WTC11 (cell line): ENCODE measurements around the gene CNPY4. TPM values are rescaled to one million over a fixed set of nuclear protein-coding genes. Genes with fewer than 3 reads are reported as not detected.
A peak's percentile ranks its signal among the peaks of the same experiment; 100 is the strongest.

ENCODE experiments used
- ATAC-seq: fragments of 200-7000 bp; cut with Tn5 transposase; 2 replicates; pipeline ENCODE4 v1.10.0; 2021; ENCODE audit warnings: mild to moderate bottlenecking, moderate library complexity
- CTCF ChIA-PET: fragments of 300-600 bp; sonication (Branson Sonifier 250); formaldehyde crosslinking; loops from one replicate; lab custom pipeline; 2021; ENCODE audit warnings: antibody characterized with exemption; lab: Charles Lee
- POLR2A ChIA-PET: fragments of 350-600 bp; sonication (Branson Sonifier 250); formaldehyde crosslinking; loops from one replicate; lab custom pipeline; 2021; ENCODE audit warnings: antibody characterized with exemption; lab: Charles Lee
- DNase-seq: peaks from one replicate; pipeline ENCODE4 v3.0.0; 2021; ENCODE audit warnings: low spot score
- H3K27ac Mint-ChIP-seq: 2 replicates; pipeline ENCODE4 v1.8.0; 2021; ENCODE audit warnings: mixed read lengths
- H3K27me3 Mint-ChIP-seq: 2 replicates; pipeline ENCODE4 v1.8.0; 2021; ENCODE audit warnings: low read depth, mild to moderate bottlenecking, moderate library complexity, mixed read lengths
- H3K36me3 Mint-ChIP-seq: 2 replicates; pipeline ENCODE4 v1.8.0; 2021; ENCODE audit warnings: mixed read lengths
- H3K4me1 Mint-ChIP-seq: 2 replicates; pipeline ENCODE4 v1.8.0; 2022; ENCODE audit warnings: mixed read lengths
- H3K4me3 Mint-ChIP-seq: 2 replicates; pipeline ENCODE4 v1.8.0; 2021; ENCODE audit warnings: mild to moderate bottlenecking, moderate library complexity, mixed read lengths
- H3K9me3 Mint-ChIP-seq: 2 replicates; pipeline ENCODE4 v1.8.0; 2021; ENCODE audit warnings: mixed read lengths
- ATF1 ChIP-seq: sonication (generic); formaldehyde crosslinking; IDR thresholded peaks from 2 replicates; pipeline ENCODE4 v1.8.1; 2023; ENCODE audit warnings: mild to moderate bottlenecking, moderate library complexity, missing genetic modification reagents
- MAX ChIP-seq: sonication (generic); formaldehyde crosslinking; IDR thresholded peaks from 2 replicates; pipeline ENCODE4 v1.8.0; 2022; ENCODE audit warnings: mild to moderate bottlenecking, missing genetic modification reagents
- TEAD4 ChIP-seq: sonication (generic); formaldehyde crosslinking; IDR thresholded peaks from 2 replicates; pipeline ENCODE4 v1.8.0; 2022; ENCODE audit warnings: mild to moderate bottlenecking, missing genetic modification reagents
- ZNF121 ChIP-seq: sonication (generic); formaldehyde crosslinking; IDR thresholded peaks from 2 replicates; pipeline ENCODE4 v1.8.0; 2023; ENCODE audit warnings: missing genetic modification reagents
- ZNF317 ChIP-seq: sonication (generic); formaldehyde crosslinking; IDR thresholded peaks from 2 replicates; pipeline ENCODE4 v1.8.1; 2023; ENCODE audit warnings: low read depth, mild to moderate bottlenecking, moderate library complexity, missing genetic modification reagents, borderline replicate concordance
- ZNF396 ChIP-seq: fragments of 250-450 bp; sonication (Bioruptor Pico); IDR thresholded peaks from 2 replicates; pipeline ENCODE4 v1.8.0; 2021; ENCODE audit warnings: mild to moderate bottlenecking, moderate library complexity, borderline replicate concordance
- ZSCAN18 ChIP-seq: fragments of 250-450 bp; sonication (Bioruptor Pico); IDR thresholded peaks from 2 replicates; pipeline ENCODE4 v2.1.2; 2022; ENCODE audit warnings: mild to moderate bottlenecking, moderate library complexity
- total RNA-seq: library from RNA; stranded (reverse); gene quantifications from 3 replicates; pipeline ENCODE4 v1.2.3, GENCODE V29; 2021
- TF ChIP-seq, protein P1 (sequence below): sonication (generic); formaldehyde crosslinking; IDR thresholded peaks from 2 replicates; pipeline ENCODE4 v1.8.0; 2023; ENCODE audit warnings: mild to moderate bottlenecking, missing genetic modification reagents
- TF ChIP-seq, protein P2 (sequence below): sonication (generic); formaldehyde crosslinking; IDR thresholded peaks from 2 replicates; pipeline ENCODE4 v1.8.1; 2023; ENCODE audit warnings: mild to moderate bottlenecking, missing genetic modification reagents, moderate library complexity
- TF ChIP-seq, protein P3 (sequence below): fragments of 250-450 bp; sonication (Bioruptor Pico); IDR thresholded peaks from 2 replicates; pipeline ENCODE4 v1.9.0; 2021; ENCODE audit warnings: mild to moderate bottlenecking

The CNPY4 gene
- total RNA-seq, 1 experiment from 2014 or later = 15.1 TPM

GRCh38 chr7:100102950-100103840 is 16.2 kb upstream of the CNPY4 start:
- H3K4me3 Mint-ChIP-seq = peak overlapping the region; percentile 91
- no peaks in the 10 kb centered on the region for H3K27me3 Mint-ChIP-seq
- H3K4me1 Mint-ChIP-seq = peaks cover 22% of the 10 kb centered on the region
- H3K36me3 Mint-ChIP-seq = peaks cover 43% of the 10 kb centered on the region
- no peak for TF ChIP-seq ZNF317 (CRISPR knock-in tag)
- peak; percentile 63; the same call in 1 of the 2 replicates for TF ChIP-seq ZNF121 (CRISPR knock-in tag)
- no peaks in the 10 kb centered on the region for H3K9me3 Mint-ChIP-seq
- CTCF ChIA-PET = interaction anchor here (1.1 to 3.2 kb wide), 8 partner anchors 9 to 74 kb away, joined by 3 to 23 read pairs (median 6); partner anchors contain the start of genes GPC2 and ZSCAN21
- ATAC-seq (no peak), DNase-seq (no peak)
- POLR2A ChIA-PET = interaction anchor here (0.7 to 2.7 kb wide), 4 partner anchors 9 to 160 kb away, joined by 5 to 17 read pairs (median 9); partner anchors contain the start of gene CNPY4
- H3K27ac Mint-ChIP-seq = peak overlapping the region; percentile 90

- ChIA-PET POLR2A (no interaction called here), CTCF (interaction anchor here (1.2 to 1.9 kb wide), 2 partner anchors 25 kb away, joined by 4 to 7 read pairs; no protein-coding TSS in a partner anchor)
- TF ChIP-seq MAX (CRISPR knock-in tag) (no peak), ZNF121 (CRISPR knock-in tag) (0 out of 2 replicates have a peak, but pooled peaks have one; percentile 26), ZNF396 (CRISPR knock-in tag) (no peak)
- Mint-ChIP-seq H3K36me3 (peaks cover 37% of the 10 kb centered on the region), H3K9me3 (no peaks in the 10 kb centered on the region), H3K4me1 (peaks cover 5% of the 10 kb centered on the region), H3K27ac (no peak overlapping the region), H3K4me3 (no peak overlapping the region), H3K27me3 (no peaks in the 10 kb centered on the region)
- no peak for DNase-seq
- ATAC-seq = no peak
These were observed 13.9 kb upstream of the CNPY4 start for GRCh38 chr7:100105534-100105933.

DNA sequence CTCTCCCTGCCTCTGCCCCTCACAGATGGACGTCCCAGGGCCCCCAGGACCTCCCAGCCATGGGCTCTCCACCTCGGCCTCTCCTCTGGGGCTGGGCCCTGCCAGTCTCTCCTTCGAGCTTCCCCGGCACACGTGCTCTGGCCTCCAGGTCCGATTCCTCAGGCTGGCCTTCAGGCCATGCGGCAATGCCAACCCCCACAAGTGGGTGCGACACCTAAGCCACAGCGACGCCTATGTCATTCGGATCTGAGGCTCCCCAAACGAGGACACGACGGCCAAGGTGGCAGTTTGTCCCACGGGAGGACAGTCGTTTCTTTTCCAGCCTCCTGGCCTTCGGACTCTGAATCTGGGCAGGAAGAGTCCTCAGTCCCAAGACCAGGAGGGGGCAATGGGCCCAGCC is 12.8 kb upstream of the CNPY4 start:
- no peaks in the 10 kb centered on the region for H3K27me3 Mint-ChIP-seq
- no peak overlapping the region for H3K4me3 Mint-ChIP-seq
- DNase-seq (no peak), ATAC-seq (no peak)
- H3K27ac Mint-ChIP-seq = no peak overlapping the region
- H3K9me3 Mint-ChIP-seq = no peaks in the 10 kb centered on the region
- CTCF ChIA-PET = interaction anchor here (1.9 kb wide), 1 partner anchor 24 kb away, joined by 7 read pairs; no protein-coding TSS in a partner anchor
- POLR2A ChIA-PET = no interaction called here
- TF ChIP-seq, protein P1, sequence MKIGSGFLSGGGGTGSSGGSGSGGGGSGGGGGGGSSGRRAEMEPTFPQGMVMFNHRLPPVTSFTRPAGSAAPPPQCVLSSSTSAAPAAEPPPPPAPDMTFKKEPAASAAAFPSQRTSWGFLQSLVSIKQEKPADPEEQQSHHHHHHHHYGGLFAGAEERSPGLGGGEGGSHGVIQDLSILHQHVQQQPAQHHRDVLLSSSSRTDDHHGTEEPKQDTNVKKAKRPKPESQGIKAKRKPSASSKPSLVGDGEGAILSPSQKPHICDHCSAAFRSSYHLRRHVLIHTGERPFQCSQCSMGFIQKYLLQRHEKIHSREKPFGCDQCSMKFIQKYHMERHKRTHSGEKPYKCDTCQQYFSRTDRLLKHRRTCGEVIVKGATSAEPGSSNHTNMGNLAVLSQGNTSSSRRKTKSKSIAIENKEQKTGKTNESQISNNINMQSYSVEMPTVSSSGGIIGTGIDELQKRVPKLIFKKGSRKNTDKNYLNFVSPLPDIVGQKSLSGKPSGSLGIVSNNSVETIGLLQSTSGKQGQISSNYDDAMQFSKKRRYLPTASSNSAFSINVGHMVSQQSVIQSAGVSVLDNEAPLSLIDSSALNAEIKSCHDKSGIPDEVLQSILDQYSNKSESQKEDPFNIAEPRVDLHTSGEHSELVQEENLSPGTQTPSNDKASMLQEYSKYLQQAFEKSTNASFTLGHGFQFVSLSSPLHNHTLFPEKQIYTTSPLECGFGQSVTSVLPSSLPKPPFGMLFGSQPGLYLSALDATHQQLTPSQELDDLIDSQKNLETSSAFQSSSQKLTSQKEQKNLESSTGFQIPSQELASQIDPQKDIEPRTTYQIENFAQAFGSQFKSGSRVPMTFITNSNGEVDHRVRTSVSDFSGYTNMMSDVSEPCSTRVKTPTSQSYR = no peak
- TF ChIP-seq ZSCAN18 (CRISPR knock-in tag) = no peak
- TF ChIP-seq, protein P2, sequence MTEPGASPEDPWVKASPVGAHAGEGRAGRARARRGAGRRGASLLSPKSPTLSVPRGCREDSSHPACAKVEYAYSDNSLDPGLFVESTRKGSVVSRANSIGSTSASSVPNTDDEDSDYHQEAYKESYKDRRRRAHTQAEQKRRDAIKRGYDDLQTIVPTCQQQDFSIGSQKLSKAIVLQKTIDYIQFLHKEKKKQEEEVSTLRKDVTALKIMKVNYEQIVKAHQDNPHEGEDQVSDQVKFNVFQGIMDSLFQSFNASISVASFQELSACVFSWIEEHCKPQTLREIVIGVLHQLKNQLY (CRISPR knock-in tag) = no peak
- TF ChIP-seq ATF1 (CRISPR knock-in tag) = no peak
- TF ChIP-seq TEAD4 = no peak
- peaks cover 5% of the 10 kb centered on the region for H3K4me1 Mint-ChIP-seq
- H3K36me3 Mint-ChIP-seq = peaks cover 48% of the 10 kb centered on the region

DNA sequence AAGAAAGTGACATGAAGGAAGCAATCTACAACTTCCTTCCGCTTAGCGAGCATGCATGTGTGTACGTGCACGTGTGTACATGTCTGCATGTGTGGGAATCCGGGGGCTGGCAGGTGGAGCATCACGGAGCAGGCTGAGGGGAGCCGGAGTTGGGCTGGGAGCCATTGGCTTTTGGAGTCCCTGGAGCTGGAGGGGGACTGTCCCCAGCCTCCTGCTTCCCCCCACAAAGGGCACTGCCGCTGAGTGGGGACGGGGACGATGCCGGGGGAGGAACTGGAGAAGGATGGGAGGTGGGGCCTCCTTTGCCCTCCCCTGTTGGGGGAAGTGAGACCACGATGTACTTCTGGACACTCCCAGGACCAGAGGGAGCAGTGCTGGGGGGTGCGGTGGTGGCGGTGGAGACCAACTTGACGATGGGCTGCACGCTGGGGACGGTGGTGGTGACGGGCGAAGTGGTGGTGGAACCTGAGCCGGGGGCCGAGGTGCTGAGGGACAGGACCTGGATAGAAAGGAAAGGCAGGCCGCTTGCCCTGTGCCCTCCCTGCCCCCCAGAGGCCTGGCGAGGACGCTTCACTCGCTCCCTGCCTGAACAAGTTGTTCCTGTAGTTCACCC is 12.2 kb upstream of the CNPY4 start:
- Mint-ChIP-seq H3K27me3 (no peaks in the 10 kb centered on the region), H3K4me3 (no peak overlapping the region), H3K9me3 (no peaks in the 10 kb centered on the region), H3K36me3 (peaks cover 51% of the 10 kb centered on the region), H3K4me1 (peaks cover 5% of the 10 kb centered on the region), H3K27ac (no peak overlapping the region)
- CTCF ChIA-PET = interaction anchor here (1.9 kb wide), 1 partner anchor 24 kb away, joined by 7 read pairs; no protein-coding TSS in a partner anchor
- TF ChIP-seq, protein P3, sequence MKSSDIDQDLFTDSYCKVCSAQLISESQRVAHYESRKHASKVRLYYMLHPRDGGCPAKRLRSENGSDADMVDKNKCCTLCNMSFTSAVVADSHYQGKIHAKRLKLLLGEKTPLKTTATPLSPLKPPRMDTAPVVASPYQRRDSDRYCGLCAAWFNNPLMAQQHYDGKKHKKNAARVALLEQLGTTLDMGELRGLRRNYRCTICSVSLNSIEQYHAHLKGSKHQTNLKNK (CRISPR knock-in tag) = no peak
- DNase-seq (no peak), ATAC-seq (no peak)
- POLR2A ChIA-PET = no interaction called here
